Keratinocyte (primary cell): ENCODE results near the gene TANGO2. TPM values are rescaled to one million over a fixed set of nuclear protein-coding genes. Genes with fewer than 3 reads are reported as not detected.

Source experiments
- DNase-seq: peaks from one replicate; pipeline ENCODE4 v3.0.0-alpha.2; 2011; ENCODE audit warnings: low read depth, missing footprints, low spot score
- FAIRE-seq: peaks from 2 replicates; lab custom pipeline; 2011; peaks lifted over from hg19 to GRCh38; lab: Jason Lieb, UNC
- H2AFZ ChIP-seq: 2 replicates; pipeline ENCODE4 v1.6.0; 2012; ENCODE audit warnings: low read length, control low read depth, inconsistent platforms; ENCODE audit not compliant: control insufficient read depth
- H3K27ac ChIP-seq: 2 replicates; pipeline ENCODE4 v1.5.1; 2011; ENCODE audit warnings: low read length; ENCODE audit not compliant: control insufficient read depth, insufficient read depth
- H3K27me3 ChIP-seq: 3 replicates; pipeline ENCODE4 v1.6.0; 2011; ENCODE audit warnings: low read length; ENCODE audit not compliant: control insufficient read depth, insufficient read depth; ENCODE audit errors: extremely low read depth
- H3K36me3 ChIP-seq, 2 experiments: 2 replicates in 1 of 2; 3 replicates in 1 of 2; pipeline ENCODE4 v1.5.1; 2011; ENCODE audit warnings: low read length in 2 of 2, mild to moderate bottlenecking in 1 of 2; ENCODE audit not compliant: control insufficient read depth in 2 of 2, insufficient read depth in 2 of 2; ENCODE audit errors: extremely low read depth in 1 of 2
- H3K4me1 ChIP-seq: 3 replicates; pipeline ENCODE4 v1.5.1; 2011; ENCODE audit warnings: low read length; ENCODE audit not compliant: control insufficient read depth, insufficient read depth; ENCODE audit errors: extremely low read depth
- H3K4me2 ChIP-seq: 3 replicates; pipeline ENCODE4 v1.6.0; 2011; ENCODE audit warnings: low read depth, low read length; ENCODE audit not compliant: control insufficient read depth, insufficient read depth; ENCODE audit errors: extremely low read depth
- H3K4me3 ChIP-seq, 3 experiments: fragments of 200-600 bp in 1 of 3; sonication (generic) in 1 of 3; 2 replicates in 2 of 3; 3 replicates in 1 of 3; pipeline ENCODE4 v1.5.1; 2011 to 2016; ENCODE audit warnings: low read length in 3 of 3, mild to moderate bottlenecking in 3 of 3, control low read depth in 2 of 3, inconsistent platforms in 1 of 3, low read depth in 1 of 3, mixed read lengths in 1 of 3, mixed run types in 1 of 3, moderate library complexity in 1 of 3; ENCODE audit not compliant: control insufficient read depth in 2 of 3, insufficient read depth in 2 of 3; ENCODE audit errors: extremely low read depth in 1 of 3
- H3K79me2 ChIP-seq: 2 replicates; pipeline ENCODE4 v1.6.0; 2012; ENCODE audit warnings: low read length; ENCODE audit not compliant: control insufficient read depth, insufficient read depth
- H3K9ac ChIP-seq: 3 replicates; pipeline ENCODE4 v1.6.0; 2011; ENCODE audit warnings: low read length; ENCODE audit not compliant: control insufficient read depth, insufficient read depth; ENCODE audit errors: extremely low read depth
- H3K9me1 ChIP-seq: 3 replicates; pipeline ENCODE4 v1.6.0; 2011; ENCODE audit warnings: low read length; ENCODE audit not compliant: control insufficient read depth, insufficient read depth; ENCODE audit errors: extremely low read depth
- H3K9me3 ChIP-seq: 2 replicates; pipeline ENCODE4 v1.5.1; 2012; ENCODE audit warnings: low read depth, low read length; ENCODE audit not compliant: control insufficient read depth
- H4K20me1 ChIP-seq: 3 replicates; pipeline ENCODE4 v1.6.0; 2011; ENCODE audit warnings: low read length; ENCODE audit not compliant: control insufficient read depth, insufficient read depth; ENCODE audit errors: extremely low read depth
- EZH2 ChIP-seq: IDR thresholded peaks from one replicate; pipeline ENCODE4 v1.6.1; 2012; ENCODE audit warnings: inconsistent platforms, mild to moderate bottlenecking, low read length, moderate library complexity
- dilution Hi-C: fragments of 300-500 bp; cut with MboI; formaldehyde crosslinking; loops from one replicate; pipeline ENCODE4 v1.7.0; 2020; ENCODE audit warnings: low sequenced_read_pairs; ENCODE audit not compliant: extremely low pct_ligation_motif_present
- polyA plus RNA-seq, 5 experiments: library from polyadenylated mRNA; depleted of rRNA in 3 of 5; stranded (reverse) in 3 of 5; stranded (forward) in 1 of 5; unstranded in 1 of 5; fragments of >200 nt; gene quantifications; 1 replicate in 1 of 5; 2 replicates in 3 of 5; 3 replicates in 1 of 5; pipeline versions ENCODE4 v1.2.1 to v1.2.3, GENCODE V29; 2011 to 2012; ENCODE audit warnings: missing spikeins in 2 of 5, low read depth in 1 of 5, low replicate concordance in 1 of 5
- TF ChIP-seq, protein P1 (sequence below), 3 experiments: IDR thresholded peaks in 1 of 3; conservative IDR thresholded peaks in 1 of 3; optimal IDR thresholded peaks in 1 of 3; 2 replicates in 2 of 3; 3 replicates in 1 of 3; pipeline versions ENCODE3 to v1.5.1; 2011; ENCODE audit warnings: low read length in 3 of 3, mild to moderate bottlenecking in 3 of 3, moderate library complexity in 2 of 3, control low read depth in 1 of 3, inconsistent platforms in 1 of 3; ENCODE audit not compliant: insufficient read depth in 2 of 3; ENCODE audit errors: extremely low read depth in 1 of 3

The TANGO2 gene
- polyA plus RNA-seq, 1 donor (not counting 4 experiments of a cell fraction or from before 2014, with no cell fraction given) = 20.1 TPM

GRCh38 chr22:19992921-19993355, 28.0 kb upstream of the TANGO2 start:
- no peak for FAIRE-seq

GRCh38 chr22:19993926-19994325, 27.0 kb upstream of the TANGO2 start:
- FAIRE-seq (no peak), DNase-seq (no peak)
- Histone ChIP-seq H3K27ac (no peak overlapping the region), H3K4me3 (no peak overlapping the region), H3K4me1 (no peaks in the 10 kb centered on the region), H3K79me2 (no peaks in the 10 kb centered on the region), H3K9ac (no peak overlapping the region), H3K27me3 (peaks cover 15% of the 10 kb centered on the region), H3K4me2 (no peak overlapping the region), H4K20me1 (no peaks in the 10 kb centered on the region), H3K9me1 (no peaks in the 10 kb centered on the region), H3K36me3 (no peaks in the 10 kb centered on the region), H3K9me3 (no peaks in the 10 kb centered on the region), H2AFZ (no peak overlapping the region)
- TF ChIP-seq EZH2 = no peak
- TF ChIP-seq, protein P1, sequence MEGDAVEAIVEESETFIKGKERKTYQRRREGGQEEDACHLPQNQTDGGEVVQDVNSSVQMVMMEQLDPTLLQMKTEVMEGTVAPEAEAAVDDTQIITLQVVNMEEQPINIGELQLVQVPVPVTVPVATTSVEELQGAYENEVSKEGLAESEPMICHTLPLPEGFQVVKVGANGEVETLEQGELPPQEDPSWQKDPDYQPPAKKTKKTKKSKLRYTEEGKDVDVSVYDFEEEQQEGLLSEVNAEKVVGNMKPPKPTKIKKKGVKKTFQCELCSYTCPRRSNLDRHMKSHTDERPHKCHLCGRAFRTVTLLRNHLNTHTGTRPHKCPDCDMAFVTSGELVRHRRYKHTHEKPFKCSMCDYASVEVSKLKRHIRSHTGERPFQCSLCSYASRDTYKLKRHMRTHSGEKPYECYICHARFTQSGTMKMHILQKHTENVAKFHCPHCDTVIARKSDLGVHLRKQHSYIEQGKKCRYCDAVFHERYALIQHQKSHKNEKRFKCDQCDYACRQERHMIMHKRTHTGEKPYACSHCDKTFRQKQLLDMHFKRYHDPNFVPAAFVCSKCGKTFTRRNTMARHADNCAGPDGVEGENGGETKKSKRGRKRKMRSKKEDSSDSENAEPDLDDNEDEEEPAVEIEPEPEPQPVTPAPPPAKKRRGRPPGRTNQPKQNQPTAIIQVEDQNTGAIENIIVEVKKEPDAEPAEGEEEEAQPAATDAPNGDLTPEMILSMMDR (optimal IDR thresholded peaks at IDR 0.05 in 1 of 3, IDR thresholded peaks at IDR 0.05 in 1 of 3, conservative IDR thresholded peaks at IDR 0.05 in 1 of 3; ENCODE audit: extremely low read depth in 1 of 3, insufficient read depth in 2 of 3, low read length in 3 of 3) = no peak
- dilution Hi-C loops = no loop called here

More at GRCh38 chr22:19992921-19993355, 28.0 kb upstream of the TANGO2 start:
- no peaks in the 10 kb centered on the region for H3K4me1 ChIP-seq
- no peaks in the 10 kb centered on the region for H3K9me1 ChIP-seq
- no peaks in the 10 kb centered on the region for H3K79me2 ChIP-seq
- H3K27me3 ChIP-seq = peaks cover 15% of the 10 kb centered on the region
- H3K9me3 ChIP-seq = no peaks in the 10 kb centered on the region
- no peaks in the 10 kb centered on the region for H3K36me3 ChIP-seq
- no peak for DNase-seq
- TF ChIP-seq, protein P1 (optimal IDR thresholded peaks at IDR 0.05 in 1 of 3, IDR thresholded peaks at IDR 0.05 in 1 of 3, conservative IDR thresholded peaks at IDR 0.05 in 1 of 3; ENCODE audit: extremely low read depth in 1 of 3, insufficient read depth in 2 of 3, low read length in 3 of 3) = no peak
- no peak for TF ChIP-seq EZH2
- no peaks in the 10 kb centered on the region for H4K20me1 ChIP-seq
- dilution Hi-C loops = no loop called here
- H3K4me2 ChIP-seq = no peak overlapping the region
- no peak overlapping the region for H3K27ac ChIP-seq
- H2AFZ ChIP-seq = no peak overlapping the region
- no peak overlapping the region for H3K4me3 ChIP-seq
- H3K9ac ChIP-seq = no peak overlapping the region
